A549 (cell line): ENCODE data around the gene LRP1. TPM values are rescaled to one million over a fixed set of nuclear protein-coding genes. Genes with fewer than 3 reads are reported as not detected.

Experiments used
- ATAC-seq, 2 experiments: fragments of 200-7000 bp in 1 of 2; fragments of >200 bp in 1 of 2; cut with Nextera tagmentation in 1 of 2; cut with Tn5 transposase in 1 of 2; 3 replicates each; pipeline versions ENCODE4 v1.8.0 to v1.9.1; 2018 to 2020; ENCODE audit warnings: mild to moderate bottlenecking in 1 of 2, moderate library complexity in 1 of 2
- CTCF ChIA-PET: fragments of 300-600 bp; sonication (Branson Sonifier 250); formaldehyde crosslinking; extraction: SDS; loops from one replicate; lab custom pipeline; 2021; ENCODE audit warnings: antibody characterized with exemption, inconsistent platforms; lab: Yijun Ruan, JAX
- POLR2A ChIA-PET: fragments of 350-600 bp; formaldehyde crosslinking; extraction: SDS; loops from one replicate; lab custom pipeline; 2021; ENCODE audit warnings: antibody characterized with exemption, inconsistent platforms; lab: Yijun Ruan, JAX
- DNase-seq, 2 experiments: peaks; one replicate each; pipeline versions ENCODE4 v3.0.0 to v3.0.0-alpha.2; 2011 to 2016; ENCODE audit warnings: low read depth in 1 of 2, low spot score in 1 of 2
- FAIRE-seq: peaks from 2 replicates; lab custom pipeline; 2011; peaks lifted over from hg19 to GRCh38; lab: Jason Lieb, UNC
- H3K27ac ChIP-seq, 2 experiments: fragments of >200 bp; sonication (Bioruptor Twin); formaldehyde crosslinking; 3 replicates each; pipeline ENCODE4 v1.5.1; 2016 to 2017
- H3K4me1 ChIP-seq: fragments of >200 bp; sonication (Bioruptor Twin); formaldehyde crosslinking; 3 replicates; pipeline ENCODE4 v1.6.1; 2016
- H3K4me2 ChIP-seq: fragments of >200 bp; sonication (Bioruptor Twin); formaldehyde crosslinking; 3 replicates; pipeline ENCODE4 v1.6.1; 2016
- H3K4me3 ChIP-seq: fragments of >200 bp; sonication (Bioruptor Twin); formaldehyde crosslinking; 3 replicates; pipeline ENCODE4 v1.5.1; 2016
- H3K9me3 ChIP-seq: fragments of >200 bp; sonication (Bioruptor Twin); formaldehyde crosslinking; 3 replicates; pipeline ENCODE4 v1.6.1; 2016
- ATOH8 ChIP-seq: fragments of 250-450 bp; sonication (Bioruptor Pico); IDR thresholded peaks from 2 replicates; pipeline ENCODE4 v1.5.0; 2020; ENCODE audit warnings: low read depth, mild to moderate bottlenecking, moderate library complexity
- CBX2 ChIP-seq: fragments of 200-600 bp; sonication (generic); IDR thresholded peaks from 2 replicates; pipeline ENCODE4 v1.6.1; 2016; ENCODE audit warnings: low read depth, mild to moderate bottlenecking, borderline replicate concordance
- E2F6 ChIP-seq: IDR thresholded peaks from 2 replicates; pipeline ENCODE4 v1.6.1; 2012; ENCODE audit warnings: low read depth, borderline replicate concordance
- EHF ChIP-seq: fragments of 250-450 bp; sonication (Bioruptor Pico); IDR thresholded peaks from 2 replicates; pipeline ENCODE4 v1.5.0; 2020; ENCODE audit warnings: mild to moderate bottlenecking
- EHMT2 ChIP-seq: fragments of 200-600 bp; sonication (generic); IDR thresholded peaks from 2 replicates; pipeline ENCODE4 v1.6.1; 2016; ENCODE audit warnings: antibody characterized with exemption, low read depth, mild to moderate bottlenecking, moderate library complexity
- ELK1 ChIP-seq: fragments of 150-350 bp; IDR thresholded peaks from 2 replicates; pipeline ENCODE4 v1.6.1; 2014; ENCODE audit warnings: low read depth, mild to moderate bottlenecking, low read length
- FOSB ChIP-seq: fragments of 250-450 bp; sonication (Bioruptor Pico); IDR thresholded peaks from 2 replicates; pipeline ENCODE4 v1.5.0; 2020; ENCODE audit warnings: mild to moderate bottlenecking, moderate library complexity
- FOSL2 ChIP-seq, 2 experiments: fragments of 450-650 bp in 1 of 2; fragments of >200 bp in 1 of 2; sonication (Bioruptor Twin) in 1 of 2; formaldehyde crosslinking; IDR thresholded peaks; 2 replicates each; pipeline versions ENCODE4 v1.5.0 to v1.6.1; 2016 to 2020; ENCODE audit warnings: mild to moderate bottlenecking in 1 of 2, moderate library complexity in 1 of 2
- HEYL ChIP-seq: fragments of 250-450 bp; sonication (Bioruptor Pico); IDR thresholded peaks from 2 replicates; pipeline ENCODE4 v1.8.0; 2021; ENCODE audit warnings: mild to moderate bottlenecking, moderate library complexity
- HOXB13 ChIP-seq: fragments of 250-450 bp; sonication (Bioruptor Pico); IDR thresholded peaks from 2 replicates; pipeline ENCODE4 v1.5.0; 2020; ENCODE audit warnings: low read depth, mild to moderate bottlenecking, moderate library complexity
- HOXB5 ChIP-seq: fragments of 250-450 bp; sonication (Bioruptor Pico); IDR thresholded peaks from 2 replicates; pipeline ENCODE4 v1.5.0; 2020; ENCODE audit warnings: mild to moderate bottlenecking, moderate library complexity
- MAFK ChIP-seq: fragments of 450-650 bp; IDR thresholded peaks from 2 replicates; pipeline ENCODE4 v1.6.1; 2014; ENCODE audit not compliant: partially characterized antibody
- MAX ChIP-seq: IDR thresholded peaks from 2 replicates; pipeline ENCODE4 v1.6.1; 2012
- MYC ChIP-seq: IDR thresholded peaks from 2 replicates; pipeline ENCODE4 v1.6.1; 2012; ENCODE audit warnings: mild to moderate bottlenecking, inconsistent platforms, low read length, improper control_type of control experiment, borderline replicate concordance
- NFE2L2 ChIP-seq: fragments of 150-350 bp; conservative IDR thresholded peaks from 2 replicates; pipeline ENCODE4 v1.6.1; 2014; ENCODE audit warnings: low read length
- PHF8 ChIP-seq: fragments of 200-600 bp; sonication (generic); IDR thresholded peaks from 2 replicates; pipeline ENCODE4 v1.6.1; 2016; ENCODE audit warnings: low read depth, mild to moderate bottlenecking, antibody characterized with exemption, moderate library complexity, borderline replicate concordance
- RARB ChIP-seq: fragments of 250-450 bp; sonication (Bioruptor Pico); IDR thresholded peaks from 2 replicates; pipeline ENCODE4 v1.8.0; 2021; ENCODE audit warnings: mild to moderate bottlenecking, moderate library complexity
- REST ChIP-seq: fragments of 200-600 bp; sonication (generic); IDR thresholded peaks from 2 replicates; pipeline ENCODE4 v1.6.1; 2016; ENCODE audit warnings: antibody characterized with exemption, mild to moderate bottlenecking, moderate library complexity
- RFX5 ChIP-seq: fragments of 450-650 bp; IDR thresholded peaks from 2 replicates; pipeline ENCODE4 v1.7.1; 2014; ENCODE audit warnings: antibody characterized with exemption, mild to moderate bottlenecking, moderate library complexity
- RNF2 ChIP-seq: fragments of 200-600 bp; sonication (generic); IDR thresholded peaks from 2 replicates; pipeline ENCODE4 v1.6.1; 2016; ENCODE audit warnings: low read depth, mild to moderate bottlenecking, antibody characterized with exemption, moderate library complexity, borderline replicate concordance
- SREBF2 ChIP-seq: fragments of 450-650 bp; IDR thresholded peaks from 2 replicates; pipeline ENCODE4 v1.6.1; 2014; ENCODE audit warnings: mild to moderate bottlenecking, moderate library complexity
- ZC3H11A ChIP-seq: fragments of 450-650 bp; IDR thresholded peaks from 2 replicates; pipeline ENCODE4 v1.6.1; 2014; ENCODE audit warnings: antibody characterized with exemption, mild to moderate bottlenecking
- WGBS: methylation state at CpG from one replicate; pipeline ENCODE4 v1.1.6; 2017; ENCODE audit errors: missing lambda C conversion rate; 5-methylcytosine and 5-hydroxymethylcytosine counted together
- polyA plus RNA-seq, 4 experiments: library from polyadenylated mRNA; depleted of rRNA in 3 of 4; stranded (reverse); fragments of >200 nt; fragmentation: RNase III in 1 of 4; extraction: RNeasy Plus Mini Kit Qiagen cat#74134 plus additional on column Dnase treatment in 1 of 4; gene quantifications; 2 replicates in 3 of 4; 3 replicates in 1 of 4; pipeline ENCODE4 v1.2.3, GENCODE V29; 2011 to 2017

LRP1 gene
- polyA plus RNA-seq, 2 of the 4 experiments (the other 2 are of a cell fraction), result 5.6 to 9.4 TPM

GRCh38 chr12:57177354-57177753 lies 49.1 kb downstream of the LRP1 start:
- H3K4me3 ChIP-seq, result no peak overlapping the region
- 95% methylated on average over 14 of the region's 16 CpGs for whole genome bisulfite sequencing
- DNase-seq (no peak), ATAC-seq (no peak), FAIRE-seq (no peak)
- no peaks in the 10 kb centered on the region for H3K9me3 ChIP-seq
- POLR2A ChIA-PET, result interaction anchor here (2.7 kb wide), 1 partner anchor 50 kb away, joined by 16 read pairs; the partner anchor contains the start of gene LRP1
- no peak overlapping the region for H3K4me2 ChIP-seq
- peaks cover 16% of the 10 kb centered on the region; the same call in 2 of the 3 replicates for H3K4me1 ChIP-seq
- CTCF ChIA-PET, result interaction anchor here (0.6 to 27.5 kb wide), 5 partner anchors 12 to 1029 kb away, joined by 3 to 1152 read pairs (median 180); partner anchors contain the start of gene LRP1
- H3K27ac ChIP-seq, result 0 out of 6 replicates have a peak overlapping the region, but pooled peaks of 1 of the 2 experiments have one; percentile 7
- no peak for TF ChIP-seq MAFK
- no peak for TF ChIP-seq ATOH8 (CRISPR knock-in tag)
- no peak for TF ChIP-seq NFE2L2
- TF ChIP-seq MAX, result no peak
- TF ChIP-seq REST, result no peak
- no peak for TF ChIP-seq MYC
- no peak for TF ChIP-seq PHF8
- no peak for TF ChIP-seq HOXB5 (CRISPR knock-in tag)
- no peak for TF ChIP-seq RNF2
- TF ChIP-seq EHF (CRISPR knock-in tag), result no peak
- TF ChIP-seq HOXB13, result no peak
- TF ChIP-seq CBX2, result no peak
- TF ChIP-seq, all 56 proteins: peak for 0

- ChIA-PET POLR2A (no interaction called here), CTCF (interaction anchor here (1.2 to 27.5 kb wide), 3 partner anchors 11 to 99 kb away, joined by 3 to 1152 read pairs (median 383); partner anchors contain the start of genes LRP1 and NEMP1)
- Histone ChIP-seq H3K9me3 (no peaks in the 10 kb centered on the region), H3K4me3 (no peak overlapping the region), H3K4me2 (no peak overlapping the region), H3K27ac (no peak overlapping the region), H3K4me1 (peaks cover 16% of the 10 kb centered on the region; the same call in 2 of the 3 replicates)
- 84% methylated on average over 14 of the region's 14 CpGs for WGBS
- no peak for TF ChIP-seq FOSB (CRISPR knock-in tag)
- TF ChIP-seq SREBF2, result no peak
- no peak for TF ChIP-seq FOSL2 (IDR thresholded peaks at IDR 0.05)
- TF ChIP-seq FOSL2 (CRISPR knock-in tag; IDR thresholded peaks at IDR 0.05), result no peak
- TF ChIP-seq HOXB5 (CRISPR knock-in tag), result no peak
- TF ChIP-seq EHMT2, result no peak
- no peak for TF ChIP-seq EHF (CRISPR knock-in tag)
- TF ChIP-seq RARB (CRISPR knock-in tag), result no peak
- TF ChIP-seq RFX5, result no peak
- no peak for TF ChIP-seq HEYL (CRISPR knock-in tag)
- TF ChIP-seq E2F6, result no peak
- no peak for TF ChIP-seq ZC3H11A
- no peak for TF ChIP-seq ELK1
- ATAC-seq (no peak), DNase-seq (peak in 1 of 2 experiments; percentile 52), FAIRE-seq (no peak)
These were observed 49.9 kb downstream of the LRP1 start for GRCh38 chr12:57178213-57178612.
